GM23248 (cell line): ENCODE data around the gene NUP205.

Experiments used
- EZH2 ChIP-seq: fragments of 200-600 bp; sonication (generic); IDR thresholded peaks from 2 replicates; pipeline ENCODE4 v1.6.1; 2018; ENCODE audit warnings: antibody characterized with exemption, mild to moderate bottlenecking; ENCODE audit not compliant: insufficient read depth, poor library complexity, severe bottlenecking
- EZH2phosphoT487 ChIP-seq: fragments of 200-600 bp; sonication (generic); IDR thresholded peaks from 2 replicates; pipeline ENCODE4 v1.6.1; 2018; ENCODE audit warnings: antibody characterized with exemption, moderate library complexity, mild to moderate bottlenecking, low read depth; ENCODE audit not compliant: insufficient read depth

- no peak for TF ChIP-seq EZH2
- no peak for TF ChIP-seq EZH2phosphoT487
Measured at GRCh38 chr7:135616136-135616535, 58.4 kb downstream of the NUP205 start.
